HUES64 (cell line): ENCODE results near the gene ZSWIM6.

Source experiments
- H3K27ac ChIP-seq: 2 replicates; pipeline ENCODE4 v1.7.0; 2013; ENCODE audit warnings: low read depth, low read length, inconsistent platforms
- H3K27me3 ChIP-seq: 2 replicates; pipeline ENCODE4 v1.6.1; 2013; ENCODE audit warnings: mild to moderate bottlenecking, low read length; ENCODE audit not compliant: insufficient read depth
- H3K36me3 ChIP-seq: 2 replicates; pipeline ENCODE4 v1.6.1; 2013; ENCODE audit warnings: mild to moderate bottlenecking, low read length; ENCODE audit not compliant: insufficient read depth
- H3K4me1 ChIP-seq: 2 replicates; pipeline ENCODE4 v1.6.1; 2013; ENCODE audit warnings: mild to moderate bottlenecking, low read length, moderate library complexity; ENCODE audit not compliant: insufficient read depth
- H3K4me3 ChIP-seq: 2 replicates; pipeline ENCODE4 v1.5.1; 2013; ENCODE audit warnings: mild to moderate bottlenecking, low read length, moderate library complexity
- H3K9ac ChIP-seq: 2 replicates; pipeline ENCODE4 v1.6.1; 2013; ENCODE audit warnings: mild to moderate bottlenecking, low read depth, low read length
- H3K9me3 ChIP-seq: 2 replicates; pipeline ENCODE4 v1.6.1; 2013; ENCODE audit warnings: low read depth, low read length; ENCODE audit not compliant: insufficient read depth
- WGBS: fragments of 150-250, 120-280 bp; methylation state at CpG from one replicate; pipeline ENCODE4 v1.1.7; 2013; ENCODE audit warnings: missing lambda C conversion rate; 5-methylcytosine and 5-hydroxymethylcytosine counted together

Gene ZSWIM6

GRCh38 chr5:61293873-61294272 lies 38.2 kb upstream of the ZSWIM6 start:
- 95% methylated on average over 5 of the region's 5 CpGs for WGBS
- no peak overlapping the region for H3K4me3 ChIP-seq

GRCh38 chr5:61295365-61295764 lies 36.7 kb upstream of the ZSWIM6 start:
- H3K9me3 ChIP-seq, result no peaks in the 10 kb centered on the region
- WGBS, result 96% methylated on average over 2 of the region's 2 CpGs

More at GRCh38 chr5:61293873-61294272, 38.2 kb upstream of the ZSWIM6 start:
- Histone ChIP-seq H3K36me3 (no peaks in the 10 kb centered on the region), H3K27me3 (no peaks in the 10 kb centered on the region), H3K27ac (no peak overlapping the region), H3K9ac (no peak overlapping the region), H3K9me3 (no peaks in the 10 kb centered on the region), H3K4me1 (peaks cover 19% of the 10 kb centered on the region; the same call in 1 of the 2 replicates)

GRCh38 chr5:61298066-61298465 lies 34.0 kb upstream of the ZSWIM6 start:
- no peaks in the 10 kb centered on the region for H3K9me3 ChIP-seq
- no peak overlapping the region for H3K9ac ChIP-seq
- H3K27ac ChIP-seq, result no peak overlapping the region
- H3K36me3 ChIP-seq, result no peaks in the 10 kb centered on the region
- H3K27me3 ChIP-seq, result no peaks in the 10 kb centered on the region
- WGBS, result 97% methylated on average over 3 of the region's 3 CpGs
- H3K4me1 ChIP-seq, result peaks cover 34% of the 10 kb centered on the region
- H3K4me3 ChIP-seq, result no peak overlapping the region

More at GRCh38 chr5:61295365-61295764, 36.7 kb upstream of the ZSWIM6 start:
- Histone ChIP-seq H3K27ac (no peak overlapping the region), H3K36me3 (no peaks in the 10 kb centered on the region), H3K9ac (no peak overlapping the region), H3K27me3 (no peaks in the 10 kb centered on the region), H3K4me1 (peaks cover 21% of the 10 kb centered on the region), H3K4me3 (no peak overlapping the region)

- no peaks in the 10 kb centered on the region for H3K36me3 ChIP-seq
- no peak overlapping the region for H3K27ac ChIP-seq
- H3K4me3 ChIP-seq, result no peak overlapping the region
- H3K9me3 ChIP-seq, result no peaks in the 10 kb centered on the region
- no peaks in the 10 kb centered on the region for H3K27me3 ChIP-seq
- WGBS, result 81% methylated on average over 6 of the region's 6 CpGs
- H3K9ac ChIP-seq, result no peak overlapping the region
- peaks cover 34% of the 10 kb centered on the region for H3K4me1 ChIP-seq
These were observed 33.5 kb upstream of the ZSWIM6 start for GRCh38 chr5:61298580-61298979.

GRCh38 chr5:61299261-61299681 lies 32.8 kb upstream of the ZSWIM6 start:
- Histone ChIP-seq H3K27ac (no peak overlapping the region), H3K4me1 (peaks cover 34% of the 10 kb centered on the region), H3K36me3 (no peaks in the 10 kb centered on the region), H3K4me3 (no peak overlapping the region), H3K9ac (no peak overlapping the region), H3K9me3 (no peaks in the 10 kb centered on the region), H3K27me3 (no peaks in the 10 kb centered on the region)
- WGBS, result 94% methylated on average over 5 of the region's 5 CpGs

- Histone ChIP-seq H3K4me1 (peaks cover 34% of the 10 kb centered on the region), H3K36me3 (no peaks in the 10 kb centered on the region), H3K27ac (no peak overlapping the region; the same call in 1 of the 2 replicates), H3K9ac (no peak overlapping the region), H3K9me3 (no peaks in the 10 kb centered on the region), H3K27me3 (0 out of 2 replicates have a peak, but pooled peaks cover 4% of the 10 kb centered on the region), H3K4me3 (no peak overlapping the region)
- 81% methylated on average over 9 of the region's 9 CpGs for WGBS
These were observed 30.5 kb upstream of the ZSWIM6 start for GRCh38 chr5:61301341-61302199.

GRCh38 chr5:61302200-61302563 lies 29.9 kb upstream of the ZSWIM6 start:
- H3K36me3 ChIP-seq, result no peaks in the 10 kb centered on the region
- H3K9me3 ChIP-seq, result no peaks in the 10 kb centered on the region
- 0 out of 2 replicates have a peak, but pooled peaks cover 4% of the 10 kb centered on the region for H3K27me3 ChIP-seq
- no peak overlapping the region for H3K4me3 ChIP-seq
- 96% methylated on average over 4 of the region's 4 CpGs for whole genome bisulfite sequencing
- no peak overlapping the region; the same call in 1 of the 2 replicates for H3K27ac ChIP-seq
- H3K9ac ChIP-seq, result no peak overlapping the region
- H3K4me1 ChIP-seq, result peaks cover 34% of the 10 kb centered on the region

GRCh38 chr5:61303346-61303745 lies 28.7 kb upstream of the ZSWIM6 start:
- peaks cover 35% of the 10 kb centered on the region for H3K4me1 ChIP-seq
- no peak overlapping the region for H3K9ac ChIP-seq
- 93% methylated on average over 3 of the region's 4 CpGs for WGBS
- H3K36me3 ChIP-seq, result no peaks in the 10 kb centered on the region
- H3K27me3 ChIP-seq, result peaks cover 11% of the 10 kb centered on the region; the same call in 1 of the 2 replicates
- no peaks in the 10 kb centered on the region for H3K9me3 ChIP-seq
- H3K27ac ChIP-seq, result no peak overlapping the region
- H3K4me3 ChIP-seq, result no peak overlapping the region

GRCh38 chr5:61304590-61305381 lies 27.3 kb upstream of the ZSWIM6 start:
- H3K4me3 ChIP-seq, result no peak overlapping the region
- WGBS, result 84% methylated on average over 13 of the region's 15 CpGs
- H3K9me3 ChIP-seq, result no peaks in the 10 kb centered on the region
- H3K27ac ChIP-seq, result no peak overlapping the region
- peaks cover 23% of the 10 kb centered on the region for H3K27me3 ChIP-seq
- H3K9ac ChIP-seq, result no peak overlapping the region
- peaks cover 28% of the 10 kb centered on the region for H3K4me1 ChIP-seq
- no peaks in the 10 kb centered on the region for H3K36me3 ChIP-seq

GRCh38 chr5:61306531-61307131 lies 25.4 kb upstream of the ZSWIM6 start:
- no peak overlapping the region for H3K9ac ChIP-seq
- peaks cover 38% of the 10 kb centered on the region for H3K27me3 ChIP-seq
- WGBS, result 85% methylated on average over 4 of the region's 5 CpGs
- H3K27ac ChIP-seq, result no peak overlapping the region
- no peaks in the 10 kb centered on the region for H3K9me3 ChIP-seq
- H3K36me3 ChIP-seq, result no peaks in the 10 kb centered on the region
- H3K4me3 ChIP-seq, result no peak overlapping the region
- H3K4me1 ChIP-seq, result peaks cover 10% of the 10 kb centered on the region

GRCh38 chr5:61307191-61307590 lies 24.9 kb upstream of the ZSWIM6 start:
- peaks cover 44% of the 10 kb centered on the region for H3K27me3 ChIP-seq
- H3K9ac ChIP-seq, result no peak overlapping the region
- WGBS, result 92% methylated on average over 3 of the region's 3 CpGs
- no peaks in the 10 kb centered on the region for H3K36me3 ChIP-seq
- H3K4me3 ChIP-seq, result no peak overlapping the region
- no peaks in the 10 kb centered on the region for H3K9me3 ChIP-seq
- H3K27ac ChIP-seq, result no peak overlapping the region
- peaks cover 4% of the 10 kb centered on the region; the same call in 1 of the 2 replicates for H3K4me1 ChIP-seq
